HepG2 (cell line): ENCODE results near the gene TMCC1. TPM values are rescaled to one million over a fixed set of nuclear protein-coding genes. Genes with fewer than 3 reads are reported as not detected.

ENCODE experiments used
- ARID3A ChIP-seq: IDR thresholded peaks from 2 replicates; pipeline ENCODE4 v1.6.1; 2012; ENCODE audit warnings: low read depth, low read length, improper control_type of control experiment
- DMTF1 ChIP-seq: sonication (generic); formaldehyde crosslinking; IDR thresholded peaks from 2 replicates; pipeline ENCODE4 v1.4.0; 2020; ENCODE audit warnings: mild to moderate bottlenecking, missing genetic modification reagents
- JUN ChIP-seq: sonication (generic); formaldehyde crosslinking; IDR thresholded peaks from 2 replicates; pipeline ENCODE4 v1.4.0; 2020; ENCODE audit warnings: mild to moderate bottlenecking, missing genetic modification reagents
- LRRFIP1 ChIP-seq: sonication (generic); formaldehyde crosslinking; conservative IDR thresholded peaks from 2 replicates; pipeline ENCODE4 v1.4.0; 2020; ENCODE audit warnings: missing genetic modification reagents
- MAFG ChIP-seq: sonication (generic); formaldehyde crosslinking; IDR thresholded peaks from 2 replicates; pipeline ENCODE4 v1.5.1; 2020; ENCODE audit warnings: mild to moderate bottlenecking, missing genetic modification reagents
- MAX ChIP-seq: IDR thresholded peaks from 2 replicates; pipeline ENCODE4 v1.6.1; 2012; ENCODE audit warnings: inconsistent platforms
- MED8 ChIP-seq: sonication (generic); formaldehyde crosslinking; IDR thresholded peaks from 2 replicates; pipeline ENCODE4 v1.8.1; 2023; ENCODE audit warnings: mild to moderate bottlenecking, missing genetic modification reagents; ENCODE audit not compliant: insufficient replicate concordance
- ONECUT2 ChIP-seq: sonication (generic); formaldehyde crosslinking; IDR thresholded peaks from 2 replicates; pipeline ENCODE4 v1.4.0; 2020; ENCODE audit warnings: missing genetic modification reagents
- PATZ1 ChIP-seq: sonication (generic); formaldehyde crosslinking; IDR thresholded peaks from 2 replicates; pipeline ENCODE4 v1.4.0; 2020; ENCODE audit warnings: missing genetic modification reagents
- POGZ ChIP-seq: sonication (generic); formaldehyde crosslinking; IDR thresholded peaks from 2 replicates; pipeline ENCODE4 v1.4.0; 2020; ENCODE audit warnings: mild to moderate bottlenecking, missing genetic modification reagents
- PTBP1 ChIP-seq: fragments of 200-400 bp; formaldehyde crosslinking; IDR thresholded peaks from 2 replicates; pipeline ENCODE4 v1.6.1; 2018; ENCODE audit warnings: low read length, low read depth; ENCODE audit not compliant: poor library complexity, severe bottlenecking
- RBAK ChIP-seq: sonication (generic); formaldehyde crosslinking; IDR thresholded peaks from 2 replicates; pipeline ENCODE4 v1.5.1; 2020; ENCODE audit warnings: mild to moderate bottlenecking, missing genetic modification reagents
- SIN3A ChIP-seq: IDR thresholded peaks from 2 replicates; pipeline ENCODE4 v1.6.1; 2011; ENCODE audit warnings: low read depth, mild to moderate bottlenecking, control low read depth, low read length, borderline replicate concordance
- TBL1XR1 ChIP-seq: fragments of 150-350 bp; IDR thresholded peaks from 2 replicates; pipeline ENCODE4 v1.6.1; 2014; ENCODE audit warnings: borderline replicate concordance, low read length; ENCODE audit not compliant: partially characterized antibody
- ZBTB4 ChIP-seq: sonication (generic); formaldehyde crosslinking; IDR thresholded peaks from 2 replicates; pipeline ENCODE4 v1.4.0; 2020; ENCODE audit warnings: missing genetic modification reagents, mild to moderate bottlenecking, borderline replicate concordance
- ZNF446 ChIP-seq: sonication (generic); formaldehyde crosslinking; IDR thresholded peaks from 2 replicates; pipeline ENCODE4 v1.5.0; 2020; ENCODE audit warnings: mild to moderate bottlenecking, missing genetic modification reagents
- ZNF570 ChIP-seq: sonication (generic); formaldehyde crosslinking; IDR thresholded peaks from 2 replicates; pipeline ENCODE4 v1.4.0; 2020; ENCODE audit warnings: mild to moderate bottlenecking, missing genetic modification reagents, borderline replicate concordance
- polyA plus RNA-seq, 8 experiments: library from polyadenylated mRNA; depleted of rRNA in 3 of 8; stranded (reverse) in 7 of 8; unstranded in 1 of 8; fragments of >200 nt; fragmentation: Illumina TruSeq in 4 of 8; extraction: Trizol in 4 of 8; gene quantifications; 2 replicates each; pipeline versions ENCODE4 v1.2.1 to v1.2.3, GENCODE V29; 2011 to 2016; ENCODE audit warnings: low read depth in 4 of 8, missing spikeins in 1 of 8, mixed read lengths in 1 of 8; ENCODE audit not compliant: insufficient read depth in 1 of 8
- total RNA-seq, 5 experiments: library from RNA; depleted of rRNA; stranded (reverse); fragments of >200 nt; fragmentation: Illumina TruSeq; extraction: Trizol; gene quantifications; 2 replicates each; pipeline ENCODE4 v1.2.3, GENCODE V29; 2016; ENCODE audit warnings: low read depth in 1 of 5

TMCC1 gene
- total and polyA plus RNA-seq, 2 of the 13 experiments (the other 11 are each of a cell fraction or from before 2014, with no cell fraction given): 12.1 to 264 TPM

- TF ChIP-seq PTBP1: no peak
- TF ChIP-seq POGZ (CRISPR knock-in tag): no peak
- TF ChIP-seq MAX: no peak
- no peak for TF ChIP-seq JUN (CRISPR knock-in tag)
- TF ChIP-seq ZBTB4 (CRISPR knock-in tag): no peak
- no peak for TF ChIP-seq ARID3A
- no peak for TF ChIP-seq TBL1XR1
- TF ChIP-seq SIN3A: 0 out of 2 replicates have a peak, but pooled peaks have one; percentile 10
- no peak for TF ChIP-seq ZNF570 (CRISPR knock-in tag)
- no peak for TF ChIP-seq RBAK
- TF ChIP-seq ZNF446 (CRISPR knock-in tag): no peak
- TF ChIP-seq MAFG (CRISPR knock-in tag): no peak
- no peak for TF ChIP-seq PATZ1 (CRISPR knock-in tag)
- no peak for TF ChIP-seq ONECUT2 (CRISPR knock-in tag)
- TF ChIP-seq LRRFIP1 (CRISPR knock-in tag): no peak
- TF ChIP-seq DMTF1 (CRISPR knock-in tag): no peak
- TF ChIP-seq MED8 (CRISPR knock-in tag): no peak
These were observed 265.4 kb downstream of the TMCC1 start (continued) for GRCh38 chr3:129628169-129628522.
